OCI-LY3 (cell line): ENCODE data around the gene ZNF496.

ENCODE experiments used
- H2AFZ ChIP-seq: fragments of 200-600, 300-600 bp; shearing (Covaris generic); 2 replicates; pipeline ENCODE4 v1.6.0; 2014; ENCODE audit warnings: antibody characterized with exemption, low read depth, low read length
- H3K27ac ChIP-seq: fragments of 200-600, 300-600 bp; sonication (generic); 2 replicates; pipeline ENCODE4 v1.5.1; 2014; ENCODE audit warnings: mild to moderate bottlenecking, low read length, moderate library complexity, mixed read lengths
- H3K27me3 ChIP-seq: fragments of 200-600, 300-600 bp; sonication (generic); 2 replicates; pipeline ENCODE4 v1.6.1; 2014; ENCODE audit warnings: low read depth, low read length, mixed read lengths
- H3K36me3 ChIP-seq: fragments of 200-600, 300-600 bp; sonication (generic); replicated peaks from 2 replicates; pipeline ENCODE3; 2014; ENCODE audit warnings: low read depth, low read length, mixed read lengths
- H3K4me1 ChIP-seq: fragments of 300-600, 200-600 bp; sonication (generic); 2 replicates; pipeline ENCODE4 v1.6.1; 2014; ENCODE audit warnings: low read length, mixed read lengths
- H3K4me2 ChIP-seq: fragments of 200-600, 300-600 bp; sonication (generic); 2 replicates; pipeline ENCODE4 v1.6.1; 2014; ENCODE audit warnings: low read length, mixed read lengths
- H3K4me3 ChIP-seq: fragments of 300-600, 200-600 bp; sonication (generic); 2 replicates; pipeline ENCODE4 v1.5.1; 2014; ENCODE audit warnings: antibody characterized with exemption, mild to moderate bottlenecking, low read length, moderate library complexity
- H3K79me2 ChIP-seq: fragments of 300-600, 200-600 bp; shearing (Covaris generic); 2 replicates; pipeline ENCODE4 v1.6.1; 2014; ENCODE audit warnings: mild to moderate bottlenecking, low read length, mixed read lengths
- H3K9ac ChIP-seq: fragments of 300-600, 200-600 bp; shearing (Covaris generic); 2 replicates; pipeline ENCODE4 v1.6.0; 2014; ENCODE audit warnings: mild to moderate bottlenecking, low read length, moderate library complexity
- H3K9me3 ChIP-seq: fragments of 200-600, 300-600 bp; shearing (Covaris generic); 2 replicates; pipeline ENCODE4 v1.6.1; 2014; ENCODE audit warnings: low read length, mixed read lengths; ENCODE audit not compliant: insufficient read depth
- H4K20me1 ChIP-seq: fragments of 200-600, 300-600 bp; sonication (generic); 2 replicates; pipeline ENCODE4 v1.6.1; 2016; ENCODE audit warnings: low read length, mixed read lengths; ENCODE audit not compliant: insufficient read depth
- CTCF ChIP-seq: fragments of 200-600, 300-600 bp; sonication (generic); IDR thresholded peaks from 2 replicates; pipeline ENCODE4 v1.5.1; 2014; ENCODE audit warnings: antibody characterized with exemption, low read length, low read depth
- EZH2phosphoT487 ChIP-seq: fragments of 200-600 bp; shearing (Covaris generic); IDR thresholded peaks from 2 replicates; pipeline ENCODE4 v1.6.1; 2018; ENCODE audit warnings: antibody characterized with exemption, mixed run types, low read depth

Gene ZNF496

GRCh38 chr1:247329097-247329617, 2.5 kb downstream of the ZNF496 start:
- Histone ChIP-seq H3K27me3 (no peaks in the 10 kb centered on the region), H3K27ac (no peak overlapping the region), H3K9ac (no peak overlapping the region), H2AFZ (no peak overlapping the region), H3K4me3 (no peak overlapping the region), H3K79me2 (peaks cover 51% of the 10 kb centered on the region), H3K36me3 (peaks cover 65% of the 10 kb centered on the region), H3K9me3 (no peaks in the 10 kb centered on the region), H3K4me1 (peaks cover 34% of the 10 kb centered on the region), H3K4me2 (no peak overlapping the region), H4K20me1 (peaks cover 8% of the 10 kb centered on the region; the same call in 1 of the 2 replicates)
- TF ChIP-seq CTCF (no peak), EZH2phosphoT487 (no peak)

- H3K4me3 ChIP-seq, result no peak overlapping the region
- no peak overlapping the region for H3K4me2 ChIP-seq
- no peaks in the 10 kb centered on the region for H3K27me3 ChIP-seq
- H3K79me2 ChIP-seq, result peaks cover 43% of the 10 kb centered on the region
- H3K27ac ChIP-seq, result no peak overlapping the region
- no peak for TF ChIP-seq EZH2phosphoT487
- no peak for TF ChIP-seq CTCF
- H2AFZ ChIP-seq, result no peak overlapping the region
- peaks cover 60% of the 10 kb centered on the region for H3K36me3 ChIP-seq
- H4K20me1 ChIP-seq, result peaks cover 8% of the 10 kb centered on the region; the same call in 1 of the 2 replicates
- H3K9ac ChIP-seq, result no peak overlapping the region
- H3K4me1 ChIP-seq, result peaks cover 36% of the 10 kb centered on the region
- H3K9me3 ChIP-seq, result no peaks in the 10 kb centered on the region
Measured at GRCh38 chr1:247328311-247328710, 3.4 kb downstream of the ZNF496 start.

- Histone ChIP-seq H3K4me3 (no peak overlapping the region), H3K4me1 (peaks cover 43% of the 10 kb centered on the region), H3K4me2 (no peak overlapping the region), H3K36me3 (peaks cover 66% of the 10 kb centered on the region), H3K9ac (no peak overlapping the region), H3K27me3 (no peaks in the 10 kb centered on the region), H3K9me3 (no peaks in the 10 kb centered on the region), H3K27ac (no peak overlapping the region), H2AFZ (no peak overlapping the region), H3K79me2 (peaks cover 27% of the 10 kb centered on the region), H4K20me1 (peaks cover 8% of the 10 kb centered on the region; the same call in 1 of the 2 replicates)
- no peak for TF ChIP-seq EZH2phosphoT487
- TF ChIP-seq CTCF, result no peak
Measured at GRCh38 chr1:247326411-247327130, 5.1 kb downstream of the ZNF496 start.

- peaks cover 16% of the 10 kb centered on the region for H3K79me2 ChIP-seq
- TF ChIP-seq CTCF (no peak), EZH2phosphoT487 (no peak)
- H4K20me1 ChIP-seq, result no peaks in the 10 kb centered on the region; the same call in 1 of the 2 replicates
- no peaks in the 10 kb centered on the region for H3K9me3 ChIP-seq
- no peak overlapping the region for H2AFZ ChIP-seq
- no peak overlapping the region for H3K9ac ChIP-seq
- no peak overlapping the region for H3K4me3 ChIP-seq
- no peak overlapping the region for H3K27ac ChIP-seq
- H3K4me2 ChIP-seq, result no peak overlapping the region
- no peaks in the 10 kb centered on the region for H3K27me3 ChIP-seq
- peaks cover 41% of the 10 kb centered on the region for H3K4me1 ChIP-seq
- H3K36me3 ChIP-seq, result peaks cover 75% of the 10 kb centered on the region
Measured at GRCh38 chr1:247324923-247325322, 6.7 kb downstream of the ZNF496 start.
